ENCODE results near the gene REG3A.

The REG3A gene

GRCh38 chr2:79159030-79159429 lies 523 bp downstream of the REG3A start:
- no peak overlapping the region for H3K4me3 ChIP-seq (ENCODE audit: low read length)
- H3K9me3 ChIP-seq (replicated peaks; ENCODE audit: low read length): peaks cover 22% of the 10 kb centered on the region
- no peaks in the 10 kb centered on the region for H3K27me3 ChIP-seq (ENCODE audit: control insufficient read depth, insufficient read depth, low read length)
- H3K9ac ChIP-seq (ENCODE audit: low read depth, low read length): no peak overlapping the region
- no peaks in the 10 kb centered on the region for H3K4me1 ChIP-seq (ENCODE audit: control insufficient read depth, insufficient read depth, low read length)
- H3K36me3 ChIP-seq (ENCODE audit: insufficient read depth, low read length): no peaks in the 10 kb centered on the region
- no peak overlapping the region for H3K4me2 ChIP-seq (ENCODE audit: low read length)

GRCh38 chr2:79155826-79156476 lies 3.6 kb downstream of the REG3A start:
- Histone ChIP-seq H3K4me2 (ENCODE audit: low read length) (no peak overlapping the region), H3K9me3 (replicated peaks; ENCODE audit: low read length) (peaks cover 24% of the 10 kb centered on the region), H3K9ac (ENCODE audit: low read depth, low read length) (no peak overlapping the region), H3K36me3 (ENCODE audit: insufficient read depth, low read length) (no peaks in the 10 kb centered on the region), H3K4me3 (ENCODE audit: low read length) (no peak overlapping the region), H3K27me3 (ENCODE audit: control insufficient read depth, insufficient read depth, low read length) (no peaks in the 10 kb centered on the region), H3K4me1 (ENCODE audit: control insufficient read depth, insufficient read depth, low read length) (no peaks in the 10 kb centered on the region)

- no peaks in the 10 kb centered on the region for H3K27me3 ChIP-seq (ENCODE audit: control insufficient read depth, insufficient read depth, low read length)
- H3K4me2 ChIP-seq (ENCODE audit: low read length): no peak overlapping the region
- H3K36me3 ChIP-seq (ENCODE audit: insufficient read depth, low read length): no peaks in the 10 kb centered on the region
- no peak overlapping the region for H3K9ac ChIP-seq (ENCODE audit: low read depth, low read length)
- no peaks in the 10 kb centered on the region for H3K4me1 ChIP-seq (ENCODE audit: control insufficient read depth, insufficient read depth, low read length)
- H3K4me3 ChIP-seq (ENCODE audit: low read length): no peak overlapping the region
- peaks cover 3% of the 10 kb centered on the region for H3K9me3 ChIP-seq (replicated peaks; ENCODE audit: low read length)
Measured at GRCh38 chr2:79139423-79139822, 20.1 kb downstream of the REG3A start.

GRCh38 chr2:79138385-79138784 lies 21.2 kb downstream of the REG3A start:
- H3K36me3 ChIP-seq (ENCODE audit: insufficient read depth, low read length): no peaks in the 10 kb centered on the region
- peaks cover 11% of the 10 kb centered on the region for H3K9me3 ChIP-seq (replicated peaks; ENCODE audit: low read length)
- no peak overlapping the region for H3K4me3 ChIP-seq (ENCODE audit: low read length)
- H3K4me1 ChIP-seq (ENCODE audit: control insufficient read depth, insufficient read depth, low read length): no peaks in the 10 kb centered on the region
- no peaks in the 10 kb centered on the region for H3K27me3 ChIP-seq (ENCODE audit: control insufficient read depth, insufficient read depth, low read length)
- H3K4me2 ChIP-seq (ENCODE audit: low read length): no peak overlapping the region
- no peak overlapping the region for H3K9ac ChIP-seq (ENCODE audit: low read depth, low read length)

- Histone ChIP-seq H3K27me3 (ENCODE audit: control insufficient read depth, insufficient read depth, low read length) (no peaks in the 10 kb centered on the region), H3K9ac (ENCODE audit: low read depth, low read length) (no peak overlapping the region), H3K9me3 (replicated peaks; ENCODE audit: low read length) (peaks cover 16% of the 10 kb centered on the region), H3K4me2 (ENCODE audit: low read length) (no peak overlapping the region), H3K36me3 (ENCODE audit: insufficient read depth, low read length) (no peaks in the 10 kb centered on the region), H3K4me3 (ENCODE audit: low read length) (no peak overlapping the region), H3K4me1 (ENCODE audit: control insufficient read depth, insufficient read depth, low read length) (no peaks in the 10 kb centered on the region)
Measured at GRCh38 chr2:79131687-79132086, 27.9 kb downstream of the REG3A start.

- Histone ChIP-seq H3K27me3 (ENCODE audit: control insufficient read depth, insufficient read depth, low read length) (no peaks in the 10 kb centered on the region), H3K9ac (ENCODE audit: low read depth, low read length) (no peak overlapping the region), H3K9me3 (replicated peaks; ENCODE audit: low read length) (peaks cover 13% of the 10 kb centered on the region), H3K36me3 (ENCODE audit: insufficient read depth, low read length) (no peaks in the 10 kb centered on the region), H3K4me3 (ENCODE audit: low read length) (no peak overlapping the region), H3K4me2 (ENCODE audit: low read length) (no peak overlapping the region), H3K4me1 (ENCODE audit: control insufficient read depth, insufficient read depth, low read length) (no peaks in the 10 kb centered on the region)
Measured at GRCh38 chr2:79129804-79130203, 29.7 kb downstream of the REG3A start.

- Histone ChIP-seq H3K9ac (ENCODE audit: low read depth, low read length) (no peak overlapping the region), H3K4me1 (ENCODE audit: control insufficient read depth, insufficient read depth, low read length) (no peaks in the 10 kb centered on the region), H3K27me3 (ENCODE audit: control insufficient read depth, insufficient read depth, low read length) (no peaks in the 10 kb centered on the region), H3K36me3 (ENCODE audit: insufficient read depth, low read length) (no peaks in the 10 kb centered on the region), H3K4me2 (ENCODE audit: low read length) (no peak overlapping the region), H3K9me3 (replicated peaks; ENCODE audit: low read length) (peaks cover 12% of the 10 kb centered on the region), H3K4me3 (ENCODE audit: low read length) (no peak overlapping the region)
Measured at GRCh38 chr2:79129260-79129659, 30.3 kb downstream of the REG3A start.

- Histone ChIP-seq H3K36me3 (ENCODE audit: insufficient read depth, low read length) (no peaks in the 10 kb centered on the region), H3K9me3 (replicated peaks; ENCODE audit: low read length) (peaks cover 5% of the 10 kb centered on the region), H3K4me2 (ENCODE audit: low read length) (no peak overlapping the region), H3K9ac (ENCODE audit: low read depth, low read length) (no peak overlapping the region), H3K4me1 (ENCODE audit: control insufficient read depth, insufficient read depth, low read length) (no peaks in the 10 kb centered on the region), H3K27me3 (ENCODE audit: control insufficient read depth, insufficient read depth, low read length) (no peaks in the 10 kb centered on the region), H3K4me3 (ENCODE audit: low read length) (no peak overlapping the region)
Measured at GRCh38 chr2:79128406-79128805, 31.1 kb downstream of the REG3A start.

- no peak overlapping the region for H3K9ac ChIP-seq (ENCODE audit: low read depth, low read length)
- no peaks in the 10 kb centered on the region for H3K36me3 ChIP-seq (ENCODE audit: insufficient read depth, low read length)
Measured at GRCh38 chr2:79125721-79125985, 33.9 kb downstream of the REG3A start.

GRCh38 chr2:79124907-79125720 lies 34.4 kb downstream of the REG3A start:
- H3K4me2 ChIP-seq (ENCODE audit: low read length): no peak overlapping the region
- H3K4me1 ChIP-seq (ENCODE audit: control insufficient read depth, insufficient read depth, low read length): no peaks in the 10 kb centered on the region
- no peak overlapping the region for H3K4me3 ChIP-seq (ENCODE audit: low read length)
- H3K9me3 ChIP-seq (replicated peaks; ENCODE audit: low read length): peaks cover 8% of the 10 kb centered on the region
- no peaks in the 10 kb centered on the region for H3K36me3 ChIP-seq (ENCODE audit: insufficient read depth, low read length)
- no peak overlapping the region for H3K9ac ChIP-seq (ENCODE audit: low read depth, low read length)
- no peaks in the 10 kb centered on the region for H3K27me3 ChIP-seq (ENCODE audit: control insufficient read depth, insufficient read depth, low read length)

More at GRCh38 chr2:79125721-79125985, 33.9 kb downstream of the REG3A start:
- H3K4me1 ChIP-seq (ENCODE audit: control insufficient read depth, insufficient read depth, low read length): no peaks in the 10 kb centered on the region
- no peak overlapping the region for H3K4me2 ChIP-seq (ENCODE audit: low read length)
- H3K27me3 ChIP-seq (ENCODE audit: control insufficient read depth, insufficient read depth, low read length): no peaks in the 10 kb centered on the region
- no peak overlapping the region for H3K4me3 ChIP-seq (ENCODE audit: low read length)
- peaks cover 5% of the 10 kb centered on the region for H3K9me3 ChIP-seq (replicated peaks; ENCODE audit: low read length)

GRCh38 chr2:79122676-79123075 lies 36.9 kb downstream of the REG3A start:
- no peak overlapping the region for H3K4me2 ChIP-seq (ENCODE audit: low read length)
- H3K4me3 ChIP-seq (ENCODE audit: low read length): no peak overlapping the region
- H3K9me3 ChIP-seq (replicated peaks; ENCODE audit: low read length): peaks cover 3% of the 10 kb centered on the region
- H3K36me3 ChIP-seq (ENCODE audit: insufficient read depth, low read length): no peaks in the 10 kb centered on the region
- no peak overlapping the region for H3K9ac ChIP-seq (ENCODE audit: low read depth, low read length)
- no peaks in the 10 kb centered on the region for H3K4me1 ChIP-seq (ENCODE audit: control insufficient read depth, insufficient read depth, low read length)
- H3K27me3 ChIP-seq (ENCODE audit: control insufficient read depth, insufficient read depth, low read length): no peaks in the 10 kb centered on the region

- H3K9ac ChIP-seq (ENCODE audit: low read depth, low read length): no peak within 1 kb of the TSS
- H3K4me1 ChIP-seq (ENCODE audit: control insufficient read depth, insufficient read depth, low read length): no peaks in the 10 kb centered on the region
- no peak within 1 kb of the TSS for H3K4me2 ChIP-seq (ENCODE audit: low read length)
- H3K9me3 ChIP-seq (replicated peaks; ENCODE audit: low read length): peaks cover 7% of the 10 kb centered on the region
- H3K4me3 ChIP-seq (ENCODE audit: low read length): no peak within 1 kb of the TSS
- H3K36me3 ChIP-seq (ENCODE audit: insufficient read depth, low read length): no peaks in the 10 kb centered on the region
- H3K27me3 ChIP-seq (ENCODE audit: control insufficient read depth, insufficient read depth, low read length): no peaks in the 10 kb centered on the region
Measured at GRCh38 chr2:79120194-79120713, 39.3 kb downstream of the REG3A start, which contains the start of gene REG1A. Gene REG1A (plus strand): TSS chr2:79120488. CDS start chr2:79120862, 374 bp downstream.
